Nephron (organoid): Measurements from ENCODE around the gene SLC51B.
A peak's percentile ranks its signal among the peaks of the same experiment; 100 is the strongest.

ENCODE experiments used
- H3K27ac Mint-ChIP-seq, 3 experiments: 2 replicates each; pipeline ENCODE4 v1.8.0; 2020; ENCODE audit warnings: mixed read lengths in 3 of 3, mild to moderate bottlenecking in 2 of 3, moderate library complexity in 1 of 3
- H3K27me3 Mint-ChIP-seq: 2 replicates; pipeline ENCODE4 v1.8.0; 2021; ENCODE audit warnings: low read depth, mild to moderate bottlenecking, moderate library complexity, mixed read lengths
- H3K36me3 Mint-ChIP-seq: 2 replicates; pipeline ENCODE4 v1.8.0; 2020; ENCODE audit warnings: low read depth, mixed read lengths
- H3K4me1 Mint-ChIP-seq: 2 replicates; pipeline ENCODE4 v1.8.0; 2020; ENCODE audit warnings: mixed read lengths
- H3K4me3 Mint-ChIP-seq, 3 experiments: 2 replicates each; pipeline ENCODE4 v1.8.0; 2020; ENCODE audit warnings: mild to moderate bottlenecking in 3 of 3, mixed read lengths in 3 of 3, moderate library complexity in 2 of 3
- H3K9me3 Mint-ChIP-seq: 2 replicates; pipeline ENCODE4 v1.8.0; 2020; ENCODE audit warnings: mixed read lengths
- CTCF ChIP-seq, 3 experiments: fragments of 200-600 bp; sonication (generic); IDR thresholded peaks; one replicate each; pipeline ENCODE4 v1.5.0; 2021; ENCODE audit warnings: antibody characterized with exemption in 3 of 3; ENCODE audit not compliant: unreplicated experiment in 3 of 3

The SLC51B gene

GRCh38 chr15:65077291-65077980, 32.2 kb downstream of the SLC51B start:
- Mint-ChIP-seq H3K9me3 (no peaks in the 10 kb centered on the region), H3K4me1 (peaks cover 48% of the 10 kb centered on the region), H3K27me3 (peaks cover 12% of the 10 kb centered on the region), H3K27ac (peak overlapping the region; percentile 70 to 84 (median 81)), H3K4me3 (no peak overlapping the region), H3K36me3 (no peaks in the 10 kb centered on the region)
- no peak for TF ChIP-seq CTCF (IDR thresholded peaks at IDR 0.05; ENCODE audit: unreplicated experiment in 3 of 3)

GRCh38 chr15:65077981-65078352, 32.8 kb downstream of the SLC51B start:
- Mint-ChIP-seq H3K36me3 (no peaks in the 10 kb centered on the region), H3K9me3 (no peaks in the 10 kb centered on the region), H3K27ac (peak overlapping the region; percentile 70 to 84 (median 81)), H3K27me3 (peaks cover 13% of the 10 kb centered on the region), H3K4me1 (peaks cover 52% of the 10 kb centered on the region), H3K4me3 (no peak overlapping the region)
- TF ChIP-seq CTCF (IDR thresholded peaks at IDR 0.05; ENCODE audit: unreplicated experiment in 3 of 3), result peak; percentile 31 to 50 (median 34)

GRCh38 chr15:65079580-65079979, 34.4 kb downstream of the SLC51B start:
- Mint-ChIP-seq H3K27me3 (peaks cover 17% of the 10 kb centered on the region), H3K4me1 (peaks cover 68% of the 10 kb centered on the region), H3K9me3 (no peaks in the 10 kb centered on the region), H3K36me3 (no peaks in the 10 kb centered on the region), H3K27ac (peak overlapping the region in 1 of 3 experiments; percentile 84), H3K4me3 (no peak overlapping the region)
- TF ChIP-seq CTCF (IDR thresholded peaks at IDR 0.05; ENCODE audit: unreplicated experiment in 3 of 3), result no peak

GRCh38 chr15:65081270-65081669, 36.1 kb downstream of the SLC51B start:
- H3K27me3 Mint-ChIP-seq, result peaks cover 17% of the 10 kb centered on the region
- peak overlapping the region; percentile 72 to 98 (median 96) for H3K27ac Mint-ChIP-seq
- no peaks in the 10 kb centered on the region for H3K9me3 Mint-ChIP-seq
- no peak overlapping the region for H3K4me3 Mint-ChIP-seq
- no peak for TF ChIP-seq CTCF (IDR thresholded peaks at IDR 0.05; ENCODE audit: unreplicated experiment in 3 of 3)
- H3K4me1 Mint-ChIP-seq, result peaks cover 74% of the 10 kb centered on the region
- no peaks in the 10 kb centered on the region for H3K36me3 Mint-ChIP-seq

GRCh38 chr15:65081758-65082157, 36.6 kb downstream of the SLC51B start:
- Mint-ChIP-seq H3K4me3 (no peak overlapping the region), H3K9me3 (no peaks in the 10 kb centered on the region), H3K4me1 (peaks cover 73% of the 10 kb centered on the region), H3K27me3 (peaks cover 17% of the 10 kb centered on the region), H3K36me3 (no peaks in the 10 kb centered on the region), H3K27ac (peak overlapping the region; percentile 90 to 98 (median 96))
- TF ChIP-seq CTCF (IDR thresholded peaks at IDR 0.05; ENCODE audit: unreplicated experiment in 3 of 3), result no peak
